Measurements from ENCODE around the gene CELF3. TPM values are rescaled to one million over a fixed set of nuclear protein-coding genes. Genes with fewer than 3 reads are reported as not detected.

The CELF3 gene
- total RNA-seq, 4 donors from 2014 or later, result 1.4 TPM; not detected in 3

DNA sequence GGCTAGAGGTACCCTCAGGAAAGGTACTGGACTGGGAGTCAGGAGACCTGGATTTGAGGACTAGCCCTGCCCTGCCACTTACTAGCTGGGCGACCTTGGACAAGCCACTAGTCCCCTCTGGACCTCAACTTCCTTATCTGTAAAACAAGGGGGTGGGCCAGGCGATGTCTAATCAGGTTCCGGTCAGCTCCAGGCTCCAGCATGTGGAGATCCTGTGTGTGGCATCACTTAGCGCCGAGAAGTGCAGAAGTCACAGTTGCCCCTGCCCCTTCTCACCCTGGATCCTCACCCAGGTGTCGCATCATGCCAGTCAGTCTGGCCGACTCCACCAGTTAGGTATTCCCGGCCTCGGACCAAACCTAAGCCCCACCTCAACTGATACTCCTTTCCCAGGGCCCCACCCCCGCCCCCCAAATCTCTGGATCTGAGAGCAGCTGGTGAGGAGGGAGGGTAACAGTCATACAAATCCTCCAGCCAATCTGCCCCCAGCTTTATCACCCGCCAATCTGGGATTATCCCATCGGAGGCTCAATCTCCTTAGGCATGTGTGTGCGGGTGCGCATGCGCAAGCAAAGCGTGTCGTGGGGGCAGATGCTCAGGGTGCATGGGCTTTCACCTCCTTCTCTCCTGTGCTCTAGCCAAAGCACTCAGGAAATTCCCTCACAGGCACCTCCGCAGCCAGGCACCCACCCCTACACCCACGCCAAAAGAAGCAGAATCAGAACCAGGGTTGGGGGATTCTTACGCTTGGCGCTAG, 5.4 kb downstream of the CELF3 start:
- peaks cover 6% of the 10 kb centered on the region for H3K27me3 ChIP-seq
- no peaks in the 10 kb centered on the region for H3K9me3 ChIP-seq
- WGBS, 2 donors, result 74 to 82% methylated on average over 20 of the region's 21 CpGs
- no peaks in the 10 kb centered on the region for H3K36me3 ChIP-seq
- no peaks in the 10 kb centered on the region for H3K4me1 ChIP-seq
- intact Hi-C loops (cut with DNase I), result no loop called here
- DNase-seq, result no peak
- no peak overlapping the region for H3K4me3 ChIP-seq (replicated peaks in 1 of 3)
- TF ChIP-seq, protein P1, sequence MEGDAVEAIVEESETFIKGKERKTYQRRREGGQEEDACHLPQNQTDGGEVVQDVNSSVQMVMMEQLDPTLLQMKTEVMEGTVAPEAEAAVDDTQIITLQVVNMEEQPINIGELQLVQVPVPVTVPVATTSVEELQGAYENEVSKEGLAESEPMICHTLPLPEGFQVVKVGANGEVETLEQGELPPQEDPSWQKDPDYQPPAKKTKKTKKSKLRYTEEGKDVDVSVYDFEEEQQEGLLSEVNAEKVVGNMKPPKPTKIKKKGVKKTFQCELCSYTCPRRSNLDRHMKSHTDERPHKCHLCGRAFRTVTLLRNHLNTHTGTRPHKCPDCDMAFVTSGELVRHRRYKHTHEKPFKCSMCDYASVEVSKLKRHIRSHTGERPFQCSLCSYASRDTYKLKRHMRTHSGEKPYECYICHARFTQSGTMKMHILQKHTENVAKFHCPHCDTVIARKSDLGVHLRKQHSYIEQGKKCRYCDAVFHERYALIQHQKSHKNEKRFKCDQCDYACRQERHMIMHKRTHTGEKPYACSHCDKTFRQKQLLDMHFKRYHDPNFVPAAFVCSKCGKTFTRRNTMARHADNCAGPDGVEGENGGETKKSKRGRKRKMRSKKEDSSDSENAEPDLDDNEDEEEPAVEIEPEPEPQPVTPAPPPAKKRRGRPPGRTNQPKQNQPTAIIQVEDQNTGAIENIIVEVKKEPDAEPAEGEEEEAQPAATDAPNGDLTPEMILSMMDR (IDR thresholded peaks at IDR 0.05), result no peak
- TF ChIP-seq POLR2A (IDR thresholded peaks at IDR 0.05), result no peak
- H3K27ac ChIP-seq, result no peak overlapping the region

DNA sequence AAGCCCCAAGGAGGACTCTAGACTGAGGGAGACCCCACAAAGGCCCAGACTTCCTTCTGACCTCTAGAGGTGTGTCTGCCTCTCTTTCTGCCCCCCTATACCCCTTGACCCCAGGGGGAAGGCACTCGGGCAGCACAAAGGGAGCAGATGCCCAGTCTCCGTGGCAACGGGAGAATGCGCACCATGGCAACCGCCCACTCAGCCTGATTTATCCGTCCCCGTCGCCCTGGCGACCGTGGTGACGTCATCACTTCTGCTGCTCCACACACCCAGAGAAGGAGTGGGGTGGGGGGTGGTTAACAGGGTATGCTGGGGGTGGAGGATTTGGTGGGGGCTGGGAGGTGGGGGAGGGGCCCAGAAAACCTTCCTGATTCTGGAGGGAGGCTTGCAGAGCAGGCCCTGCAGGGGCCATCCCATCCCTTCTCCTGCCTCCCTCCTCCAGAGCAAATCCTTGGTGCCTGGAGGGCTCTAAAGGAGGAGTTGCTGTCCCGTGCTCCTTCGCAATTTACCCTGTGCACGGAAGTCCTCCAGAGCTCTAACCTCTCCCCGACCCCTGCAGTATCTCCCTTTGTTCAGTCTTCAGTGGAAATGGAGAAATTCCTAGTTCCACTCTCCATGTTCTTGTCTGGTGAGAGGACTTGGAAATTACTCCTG, 6.3 kb downstream of the CELF3 start:
- Histone ChIP-seq H3K4me1 (no peaks in the 10 kb centered on the region), H3K27me3 (no peaks in the 10 kb centered on the region), H3K36me3 (no peaks in the 10 kb centered on the region), H3K9me3 (no peaks in the 10 kb centered on the region), H3K4me3 (replicated peaks in 1 of 3) (no peak overlapping the region), H3K27ac (no peak overlapping the region)
- TF ChIP-seq, protein P1 (IDR thresholded peaks at IDR 0.05), result no peak
- WGBS, 2 donors, result 36 to 47% methylated on average over 4 to 15 of the region's 15 CpGs
- intact Hi-C loops (cut with DNase I), result no loop called here
- DNase-seq, result no peak

DNA sequence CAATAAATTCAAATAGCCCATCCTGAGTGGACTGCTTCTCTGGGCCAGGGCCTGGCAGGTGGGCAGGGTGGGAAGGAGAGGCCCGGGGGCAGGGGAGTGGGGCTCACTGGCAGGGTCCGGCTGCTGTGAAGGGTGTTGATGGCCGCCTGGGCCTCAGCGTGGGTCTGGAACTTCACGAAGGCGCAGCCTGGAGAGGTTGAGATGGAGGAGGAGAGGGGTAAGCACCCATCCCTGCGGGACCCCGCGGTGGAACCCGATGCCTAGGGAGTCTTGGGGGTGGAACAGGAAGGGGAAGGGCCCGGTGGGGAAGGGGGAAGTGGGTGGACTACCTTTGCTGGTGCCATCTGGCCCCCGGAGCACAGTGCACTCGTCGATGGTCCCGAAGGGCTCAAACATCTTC, 7.7 kb downstream of the CELF3 start:
- Histone ChIP-seq H3K9me3 (no peaks in the 10 kb centered on the region), H3K27me3 (no peaks in the 10 kb centered on the region), H3K27ac (no peak overlapping the region), H3K4me3 (replicated peaks in 1 of 3) (no peak overlapping the region), H3K36me3 (no peaks in the 10 kb centered on the region), H3K4me1 (no peaks in the 10 kb centered on the region)
- TF ChIP-seq, protein P1 (IDR thresholded peaks at IDR 0.05), result no peak
- no peak for TF ChIP-seq POLR2A (IDR thresholded peaks at IDR 0.05)
- 79 to 84% methylated on average over 15 of the region's 15 CpGs for WGBS, 2 donors
- DNase-seq, result no peak
- intact Hi-C loops (cut with DNase I), result no loop called here

DNA sequence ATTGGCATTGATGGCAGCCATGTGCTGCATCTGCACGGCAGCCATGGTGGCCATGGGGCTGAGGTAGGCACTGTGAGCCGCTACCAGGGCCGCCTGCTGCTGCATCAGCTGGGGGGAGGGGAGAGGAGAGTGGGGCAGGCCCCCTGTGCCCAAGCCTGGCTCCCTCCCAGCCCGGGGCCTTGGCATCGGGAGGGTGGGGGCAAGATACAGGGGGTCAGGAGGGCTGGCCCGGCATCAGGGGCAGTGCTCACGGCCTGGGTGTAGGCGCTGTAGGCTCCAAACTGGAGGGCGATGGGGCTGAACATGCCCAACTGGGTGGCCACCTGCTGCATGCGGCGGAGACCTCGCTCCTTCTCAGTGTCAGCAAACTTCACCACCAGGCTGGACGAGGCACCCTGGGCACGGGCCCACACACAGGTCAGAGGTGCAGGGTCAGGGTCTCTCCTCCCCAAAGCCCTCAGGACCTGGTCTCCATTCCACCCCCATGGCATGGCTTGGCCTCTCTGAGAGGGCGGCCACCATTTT, 9.0 kb downstream of the CELF3 start:
- Histone ChIP-seq H3K4me3 (replicated peaks in 1 of 3) (no peak overlapping the region), H3K27ac (no peak overlapping the region), H3K9me3 (no peaks in the 10 kb centered on the region), H3K4me1 (no peaks in the 10 kb centered on the region), H3K27me3 (no peaks in the 10 kb centered on the region), H3K36me3 (no peaks in the 10 kb centered on the region)
- DNase-seq, result no peak
- 92 to 100% methylated on average over 3 of the region's 15 CpGs for WGBS, 2 donors
- TF ChIP-seq, protein P1 (IDR thresholded peaks at IDR 0.05), result no peak
- no peak for TF ChIP-seq POLR2A (IDR thresholded peaks at IDR 0.05)
- intact Hi-C loops (cut with DNase I), result no loop called here

Data from thyroid gland (tissue), 4 donors.